ENCODE data around the gene LRMDA.

LRMDA gene

DNA sequence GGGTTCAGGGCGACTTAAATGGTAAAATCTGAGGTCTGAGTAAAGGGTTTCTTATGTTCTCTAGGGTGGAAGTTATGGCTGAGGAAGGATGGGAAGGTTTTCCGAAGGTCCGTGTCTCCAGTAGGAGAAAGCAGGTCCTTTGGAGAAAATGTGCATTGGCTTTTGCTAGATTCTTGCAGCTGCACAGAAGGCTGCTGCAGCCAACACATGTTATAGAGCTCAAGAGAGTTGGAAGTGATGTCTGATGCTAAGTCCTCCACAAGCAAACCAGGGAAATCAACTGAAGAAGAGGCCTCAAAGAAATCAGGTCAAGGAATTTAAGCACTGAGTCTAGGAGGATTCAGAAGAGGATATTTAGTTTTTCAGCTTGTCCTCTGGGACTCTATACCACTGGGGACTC is 404.6 kb downstream of the LRMDA start:
- DNase-seq (ENCODE audit: low spot score): no peak

DNA sequence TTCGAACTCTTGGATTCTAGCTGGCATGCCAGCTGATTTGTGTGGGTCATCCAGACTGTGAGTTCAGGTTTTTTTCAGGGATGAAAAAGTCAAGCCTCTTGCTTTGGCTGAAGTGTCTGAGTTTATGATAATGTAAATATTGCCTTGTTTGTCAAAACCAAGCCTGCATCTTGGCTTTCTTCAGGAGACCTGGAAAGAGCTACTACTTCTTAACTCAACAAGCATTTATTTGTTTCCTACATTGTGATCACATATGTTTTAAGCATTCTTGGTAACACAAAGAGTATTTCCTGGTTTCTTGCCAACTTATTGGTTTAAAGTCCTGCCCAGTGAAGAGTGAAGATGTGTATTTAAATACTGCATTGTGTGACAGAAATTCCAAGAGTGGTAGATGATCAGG is 407.1 kb downstream of the LRMDA start:
- DNase-seq (ENCODE audit: low spot score): no peak

- no peak for DNase-seq (ENCODE audit: low spot score)
Observed at GRCh38 chr10:75839020-75839419, 407.6 kb downstream of the LRMDA start.

GRCh38 chr10:75841266-75841665 is 409.8 kb downstream of the LRMDA start:
- no peak for DNase-seq (ENCODE audit: low spot score)

GRCh38 chr10:75845176-75845947 is 413.9 kb downstream of the LRMDA start:
- no peak for DNase-seq (ENCODE audit: low spot score)

DNA sequence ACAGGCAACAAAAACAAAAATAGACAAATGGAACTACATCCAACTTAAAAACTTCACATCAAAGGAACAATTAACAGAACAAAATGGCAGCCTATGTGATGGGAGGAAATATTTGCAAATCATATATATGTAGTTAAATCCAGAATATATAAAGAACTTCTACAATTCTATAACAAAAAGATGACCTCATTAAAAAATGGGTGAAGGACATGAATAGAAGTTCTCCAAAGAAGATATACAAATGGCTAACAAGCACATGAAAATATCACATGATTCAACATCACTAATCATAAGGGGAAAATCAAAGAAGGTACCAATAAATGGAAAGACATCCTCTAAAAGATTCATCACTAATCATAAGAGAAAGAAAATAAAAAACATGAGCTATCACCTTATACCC is 416.1 kb downstream of the LRMDA start:
- no peak for DNase-seq (ENCODE audit: low spot score)

DNA sequence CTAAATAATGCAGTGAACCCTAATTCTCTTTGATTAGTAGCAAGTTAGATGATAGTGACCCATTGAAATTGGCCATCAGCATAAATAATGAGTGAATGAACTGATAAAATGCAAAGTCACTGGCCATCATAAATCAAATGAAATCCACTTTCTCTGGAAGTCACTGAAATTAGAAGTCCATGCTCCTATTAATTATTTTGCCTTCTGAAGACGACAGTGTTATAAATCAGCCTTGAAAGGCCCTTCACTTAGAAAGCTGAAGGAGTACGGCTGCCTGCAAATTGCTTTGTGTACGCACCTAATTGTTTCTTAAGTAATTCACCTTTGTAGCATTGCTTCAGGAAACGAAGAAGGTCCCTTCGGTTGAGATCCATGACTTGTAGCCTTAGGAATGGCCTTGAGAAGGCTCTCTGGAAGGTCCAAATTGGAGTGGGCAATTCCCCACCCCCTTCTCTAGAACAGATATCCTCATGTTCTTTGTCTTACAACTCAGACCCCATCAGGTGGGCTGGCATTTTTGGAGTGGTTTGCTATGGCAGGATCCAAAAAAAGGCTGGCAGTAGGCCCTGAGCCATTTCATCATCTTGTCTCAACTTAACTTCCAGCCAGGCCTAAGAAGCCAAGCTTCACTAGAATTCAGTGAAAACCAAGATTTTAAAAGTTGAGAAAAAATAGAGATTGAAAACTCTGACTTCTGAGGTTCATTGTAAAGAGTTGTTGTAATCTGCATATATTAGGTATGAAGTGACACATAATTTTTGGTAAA is 420.3 kb downstream of the LRMDA start:
- no peak for DNase-seq (ENCODE audit: low spot score)

- DNase-seq (ENCODE audit: low spot score): no peak
Observed at GRCh38 chr10:75852851-75853484, 421.5 kb downstream of the LRMDA start.

DNA sequence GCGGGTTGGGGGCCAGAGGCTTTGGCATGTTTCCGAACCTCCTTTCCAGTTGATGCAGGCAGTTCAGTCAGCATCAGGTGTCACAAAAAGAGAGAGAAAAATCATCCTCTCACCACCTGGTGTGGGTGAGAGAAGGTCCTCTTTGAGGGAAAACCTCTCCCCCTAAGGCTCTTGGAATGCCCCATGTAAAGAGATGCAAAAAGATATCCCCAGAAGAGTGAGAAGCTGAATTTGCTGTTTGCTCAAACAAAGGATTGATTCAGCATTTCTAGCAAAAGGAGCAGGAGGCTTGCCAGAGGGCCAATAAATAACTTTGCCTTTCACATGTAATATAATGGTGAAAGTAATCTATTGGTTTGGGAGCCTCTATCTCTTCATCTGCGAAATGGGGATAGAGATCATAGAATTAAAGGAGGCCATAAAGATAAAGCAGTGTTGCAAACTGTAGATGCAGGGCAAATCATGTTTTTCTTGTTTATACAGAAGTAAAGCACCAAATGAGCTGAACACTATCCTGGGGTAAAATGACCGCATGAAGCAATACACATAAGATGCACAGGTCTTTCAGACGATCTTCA is 425.9 kb downstream of the LRMDA start:
- DNase-seq (ENCODE audit: low spot score): no peak

GRCh38 chr10:75857896-75858295 is 426.5 kb downstream of the LRMDA start:
- no peak for DNase-seq (ENCODE audit: low spot score)

DNA sequence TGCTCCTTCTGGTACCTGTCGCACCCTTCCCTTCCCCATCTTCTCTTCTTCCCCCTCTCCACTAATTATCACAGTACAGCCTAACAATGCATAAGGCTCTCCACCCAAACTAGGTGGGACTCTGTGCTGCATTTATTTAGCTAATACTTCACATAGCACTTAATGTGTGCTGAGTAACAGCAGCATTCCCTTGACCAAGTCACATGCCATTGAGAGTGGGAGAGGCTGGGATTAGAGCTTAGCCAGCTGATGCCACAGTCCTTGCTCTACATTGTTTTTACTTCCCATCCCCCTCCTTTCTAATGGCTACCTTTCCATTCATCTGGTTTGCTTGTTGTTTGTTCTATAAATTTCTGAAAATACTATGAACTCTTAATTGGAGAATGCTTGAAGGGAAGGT is 426.9 kb downstream of the LRMDA start:
- DNase-seq (ENCODE audit: low spot score): no peak

GRCh38 chr10:75859141-75859540 is 427.7 kb downstream of the LRMDA start:
- DNase-seq (ENCODE audit: low spot score): no peak

DNA sequence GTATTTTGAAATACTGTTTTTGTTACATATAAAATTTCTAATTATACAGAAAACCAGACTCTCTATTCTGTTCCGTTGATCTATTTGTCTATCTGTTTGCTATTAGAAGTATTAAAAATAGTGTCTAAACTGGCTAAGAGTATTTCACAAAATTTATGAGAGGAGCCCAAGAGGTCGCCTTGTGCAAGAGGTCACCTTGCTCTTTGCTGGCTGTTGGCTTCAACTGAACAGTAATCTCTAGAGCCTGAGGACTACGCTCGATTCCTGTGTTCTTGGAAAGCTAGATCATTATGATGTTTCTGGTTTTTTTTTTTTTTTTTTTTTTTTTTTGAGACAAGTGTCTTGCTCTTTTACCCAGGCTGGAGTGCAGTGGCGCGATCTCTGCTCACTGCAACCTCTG is 428.6 kb downstream of the LRMDA start:
- DNase-seq (ENCODE audit: low spot score): no peak

- no peak for DNase-seq (ENCODE audit: low spot score)
Observed at GRCh38 chr10:75861582-75861981, 430.2 kb downstream of the LRMDA start.

DNA sequence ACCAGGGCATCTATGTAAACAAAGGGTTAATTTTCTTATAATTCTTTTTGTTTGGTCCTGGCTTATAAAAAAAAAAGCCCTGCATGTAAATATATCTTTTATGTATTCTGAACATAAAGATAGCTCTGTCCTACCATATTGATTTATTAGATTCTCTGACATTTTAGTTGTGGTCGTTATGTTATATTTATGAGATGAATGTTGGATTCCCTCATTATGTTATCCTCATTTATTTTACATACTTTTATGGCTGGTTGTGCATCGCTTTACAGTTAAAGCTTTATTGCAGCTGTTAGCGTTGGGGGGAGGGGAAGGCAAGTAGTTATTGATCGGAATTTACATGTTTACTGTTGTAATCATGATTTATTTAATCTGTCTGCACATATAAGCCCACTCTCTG is 431.5 kb downstream of the LRMDA start:
- DNase-seq (ENCODE audit: low spot score): no peak

DNA sequence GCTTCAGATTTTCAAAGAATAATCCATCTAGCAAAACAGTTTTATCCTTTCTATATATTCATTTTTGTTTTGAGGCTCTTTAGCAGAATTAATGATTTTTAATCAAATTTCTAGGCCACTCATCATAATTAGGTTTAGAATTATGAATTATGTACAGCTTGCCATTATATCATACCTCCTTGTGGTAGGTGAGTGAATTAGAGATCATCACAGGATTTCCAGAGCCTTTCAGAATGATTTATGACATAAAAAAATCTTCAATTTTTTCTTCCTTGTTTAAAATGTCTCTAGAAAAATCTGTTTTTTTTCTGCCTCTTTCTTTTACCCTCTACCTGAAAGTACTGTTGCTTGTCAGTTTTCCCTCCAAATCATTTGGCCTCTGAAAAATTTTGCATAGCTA is 433.3 kb downstream of the LRMDA start:
- DNase-seq (ENCODE audit: low spot score): no peak

DNA sequence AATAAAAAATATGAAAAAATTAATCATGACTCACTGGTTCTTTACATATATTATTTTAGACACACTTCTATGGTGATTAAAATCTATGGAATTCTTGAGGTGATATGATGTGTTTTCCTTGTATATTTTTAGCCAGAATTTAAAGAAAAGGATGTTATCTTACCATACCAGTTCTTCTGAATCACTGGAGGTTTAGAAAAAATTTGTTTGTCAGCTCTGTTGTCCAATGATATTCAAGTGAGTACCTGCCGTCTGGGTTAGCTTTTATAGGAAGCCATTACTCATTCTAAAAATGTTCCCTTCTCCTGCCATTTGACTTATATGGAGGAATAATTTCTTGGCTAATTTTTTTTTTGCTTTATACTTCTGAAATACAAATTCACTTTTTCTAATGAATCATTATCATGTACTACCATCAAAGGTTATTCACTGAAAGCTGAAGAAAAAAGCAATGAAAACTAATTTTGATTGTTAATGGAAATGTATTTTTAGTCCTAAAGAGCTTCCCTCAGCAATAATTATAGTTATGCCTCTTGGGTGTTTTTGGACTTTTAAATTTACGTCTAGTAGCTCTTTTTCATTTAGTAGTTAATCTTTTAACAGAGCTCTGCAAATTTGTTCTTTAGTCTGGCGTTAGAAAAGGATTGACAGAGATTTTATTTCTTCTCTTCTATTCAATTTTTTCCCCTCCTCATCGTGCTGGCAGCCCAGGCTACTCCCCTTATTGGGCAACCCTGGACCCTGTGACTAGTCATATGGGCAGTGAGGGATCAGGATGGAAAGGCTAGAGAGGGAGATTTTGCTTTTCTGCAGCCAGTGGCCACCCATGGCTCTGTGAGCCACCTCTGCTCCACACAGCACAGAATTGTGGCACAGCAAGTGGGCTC is 434.2 kb downstream of the LRMDA start:
- DNase-seq (ENCODE audit: low spot score): no peak

DNA sequence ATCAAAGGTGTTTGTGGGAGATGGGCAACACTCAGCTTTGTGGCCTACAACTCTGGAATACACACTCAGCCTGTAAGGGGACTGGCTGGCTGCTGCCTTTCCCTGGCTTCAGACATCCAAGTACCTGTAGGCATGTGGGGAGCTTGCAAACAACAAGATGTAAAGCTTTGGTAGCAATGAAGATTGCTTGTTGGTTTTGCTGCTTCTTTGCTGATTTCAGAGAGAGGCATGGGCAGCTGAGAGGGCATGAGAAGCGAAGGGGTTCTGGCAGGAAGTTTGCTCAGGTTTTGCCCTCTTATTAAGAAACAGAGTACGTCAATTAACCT is 434.8 kb downstream of the LRMDA start:
- DNase-seq (ENCODE audit: low spot score): no peak

DNA sequence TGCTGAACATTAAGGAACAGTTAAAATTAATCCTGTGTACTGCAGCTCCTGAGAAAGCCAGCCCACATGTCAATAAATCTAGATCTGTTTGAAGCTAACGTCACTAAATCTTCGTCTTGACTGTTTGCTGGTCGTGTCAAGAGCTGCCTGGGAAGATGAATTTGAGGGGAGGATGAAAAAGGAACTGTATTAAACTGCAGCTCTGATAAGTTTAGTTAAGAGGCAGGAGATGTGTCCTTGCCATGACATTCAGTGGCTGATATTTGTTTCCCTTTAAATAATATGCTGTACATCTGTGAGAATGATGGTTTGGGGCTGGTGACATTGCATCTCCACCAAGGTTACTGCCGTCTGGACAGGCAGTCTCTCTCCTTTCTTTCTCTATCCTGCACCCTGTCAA is 435.3 kb downstream of the LRMDA start:
- DNase-seq (ENCODE audit: low spot score): no peak

DNA sequence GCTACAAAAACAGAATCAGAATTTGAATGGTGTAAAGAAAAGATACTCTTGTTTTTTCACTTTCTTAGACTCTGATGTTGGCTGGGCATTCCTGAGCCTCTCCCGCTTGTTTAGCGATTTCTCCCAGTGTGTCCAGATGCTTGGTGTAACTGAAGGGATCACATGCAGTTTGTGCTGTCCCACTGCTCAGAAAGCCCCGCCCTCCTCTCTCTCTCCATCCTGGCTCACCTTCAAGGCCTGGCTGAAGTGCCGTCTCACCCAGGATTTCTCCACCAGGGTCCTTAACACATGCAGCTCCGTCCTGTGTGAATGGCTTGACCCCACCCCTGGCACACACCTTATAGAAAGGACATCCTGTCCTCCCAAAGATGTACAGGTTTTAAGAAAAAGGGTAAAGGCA is 437.1 kb downstream of the LRMDA start:
- no peak for DNase-seq (ENCODE audit: low spot score)

DNA sequence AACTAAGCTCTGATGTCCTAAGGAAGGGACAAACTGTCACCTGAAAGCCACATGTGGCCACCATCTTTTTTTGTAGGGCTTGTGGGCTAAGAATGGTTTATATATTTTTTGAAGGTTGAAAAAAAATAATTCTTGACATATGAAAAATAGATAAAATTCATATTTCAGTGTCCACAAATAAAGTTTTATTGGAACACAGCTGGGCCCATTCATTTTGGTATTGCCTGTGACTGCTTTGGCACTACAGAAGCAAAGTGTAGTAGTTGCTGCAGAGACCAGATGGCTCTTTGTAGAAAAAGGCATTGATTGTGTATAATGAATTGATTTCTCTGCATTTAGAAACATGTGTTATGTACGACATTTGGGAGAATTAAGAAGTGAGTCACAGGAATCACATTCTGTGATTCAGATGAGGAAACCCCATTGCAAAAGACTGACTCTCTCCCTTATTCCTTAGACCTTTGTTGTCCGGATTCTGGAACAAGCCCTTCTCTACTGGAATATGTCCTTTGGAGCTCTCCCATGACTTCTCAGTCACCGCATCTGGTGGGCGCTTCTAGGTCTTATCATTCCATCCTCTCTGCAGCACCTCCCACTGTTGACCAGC is 438.7 kb downstream of the LRMDA start:
- DNase-seq (ENCODE audit: low spot score): no peak

GRCh38 chr10:75875740-75876139 is 444.3 kb downstream of the LRMDA start:
- no peak for DNase-seq (ENCODE audit: low spot score)
